ENCODE measurements around the gene PAXIP1. TPM values are rescaled to one million over a fixed set of nuclear protein-coding genes. Genes with fewer than 3 reads are reported as not detected.

Gene PAXIP1
- total and polyA plus RNA-seq, 2 experiments from 2014 or later = 12.5 to 36.9 TPM

- peaks cover 63% of the 10 kb centered on the region for H3K9me3 Mint-ChIP-seq
- Histone ChIP-seq H3K9me2 (ENCODE audit: insufficient read depth) (no peaks in the 10 kb centered on the region), H3K27me3 (ENCODE audit: insufficient read depth) (no peaks in the 10 kb centered on the region), H3K36me3 (ENCODE audit: insufficient read depth) (no peaks in the 10 kb centered on the region; the same call in 1 of the 2 replicates), H3K4me1 (ENCODE audit: insufficient read depth) (no peaks in the 10 kb centered on the region), H2AFZ (no peak overlapping the region), H3K79me2 (replicated peaks; ENCODE audit: insufficient read depth) (no peaks in the 10 kb centered on the region), H3K27ac (ENCODE audit: low read depth) (no peak overlapping the region), H3K4me3 (no peak overlapping the region), H3K4me2 (no peak overlapping the region), H4K20me1 (replicated peaks; ENCODE audit: insufficient read depth) (no peaks in the 10 kb centered on the region), H3F3A (replicated peaks; ENCODE audit: low read depth) (no peaks in the 10 kb centered on the region)
- no peak overlapping the region for H3K4me3 Mint-ChIP-seq
- peaks cover 16% of the 10 kb centered on the region for H3K36me3 Mint-ChIP-seq (ENCODE audit: low read depth)
- ATAC-seq (no peak), DNase-seq (ENCODE audit: low spot score) (no peak)
- H3K4me1 Mint-ChIP-seq = no peaks in the 10 kb centered on the region
- peaks cover 16% of the 10 kb centered on the region for H3K27me3 Mint-ChIP-seq (ENCODE audit: insufficient read depth, low read depth, poor library complexity)
- TF ChIP-seq STAT1 (IDR thresholded peaks at IDR 0.05; ENCODE audit: unreplicated experiment) = no peak
- TF ChIP-seq, protein P1, sequence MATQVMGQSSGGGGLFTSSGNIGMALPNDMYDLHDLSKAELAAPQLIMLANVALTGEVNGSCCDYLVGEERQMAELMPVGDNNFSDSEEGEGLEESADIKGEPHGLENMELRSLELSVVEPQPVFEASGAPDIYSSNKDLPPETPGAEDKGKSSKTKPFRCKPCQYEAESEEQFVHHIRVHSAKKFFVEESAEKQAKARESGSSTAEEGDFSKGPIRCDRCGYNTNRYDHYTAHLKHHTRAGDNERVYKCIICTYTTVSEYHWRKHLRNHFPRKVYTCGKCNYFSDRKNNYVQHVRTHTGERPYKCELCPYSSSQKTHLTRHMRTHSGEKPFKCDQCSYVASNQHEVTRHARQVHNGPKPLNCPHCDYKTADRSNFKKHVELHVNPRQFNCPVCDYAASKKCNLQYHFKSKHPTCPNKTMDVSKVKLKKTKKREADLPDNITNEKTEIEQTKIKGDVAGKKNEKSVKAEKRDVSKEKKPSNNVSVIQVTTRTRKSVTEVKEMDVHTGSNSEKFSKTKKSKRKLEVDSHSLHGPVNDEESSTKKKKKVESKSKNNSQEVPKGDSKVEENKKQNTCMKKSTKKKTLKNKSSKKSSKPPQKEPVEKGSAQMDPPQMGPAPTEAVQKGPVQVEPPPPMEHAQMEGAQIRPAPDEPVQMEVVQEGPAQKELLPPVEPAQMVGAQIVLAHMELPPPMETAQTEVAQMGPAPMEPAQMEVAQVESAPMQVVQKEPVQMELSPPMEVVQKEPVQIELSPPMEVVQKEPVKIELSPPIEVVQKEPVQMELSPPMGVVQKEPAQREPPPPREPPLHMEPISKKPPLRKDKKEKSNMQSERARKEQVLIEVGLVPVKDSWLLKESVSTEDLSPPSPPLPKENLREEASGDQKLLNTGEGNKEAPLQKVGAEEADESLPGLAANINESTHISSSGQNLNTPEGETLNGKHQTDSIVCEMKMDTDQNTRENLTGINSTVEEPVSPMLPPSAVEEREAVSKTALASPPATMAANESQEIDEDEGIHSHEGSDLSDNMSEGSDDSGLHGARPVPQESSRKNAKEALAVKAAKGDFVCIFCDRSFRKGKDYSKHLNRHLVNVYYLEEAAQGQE (IDR thresholded peaks at IDR 0.05; ENCODE audit: unreplicated experiment) = no peak
- no peak for TF ChIP-seq ZNF462 (CRISPR knock-in tag; IDR thresholded peaks at IDR 0.05)
- TF ChIP-seq ZNF331 (CRISPR knock-in tag; IDR thresholded peaks at IDR 0.05; ENCODE audit: low read depth) = no peak
- TF ChIP-seq POLR2AphosphoS5 (IDR thresholded peaks at IDR 0.05; ENCODE audit: low read depth) = no peak
- TF ChIP-seq ZNF114 (CRISPR knock-in tag; IDR thresholded peaks at IDR 0.05) = no peak
- no peak for TF ChIP-seq EZH2phosphoT487 (IDR thresholded peaks at IDR 0.05; ENCODE audit: unreplicated experiment)
- TF ChIP-seq CTCF (conservative IDR thresholded peaks at IDR 0.05; ENCODE audit: low read depth in 2 of 2) = no peak
- no peak for TF ChIP-seq JUNB (IDR thresholded peaks at IDR 0.05; ENCODE audit: unreplicated experiment)
- no peak for TF ChIP-seq CREB1 (CRISPR knock-in tag; IDR thresholded peaks at IDR 0.05; ENCODE audit: low read depth)
- TF ChIP-seq EZH2 (IDR thresholded peaks at IDR 0.05; ENCODE audit: low read depth, unreplicated experiment) = no peak
- TF ChIP-seq ETS1 (IDR thresholded peaks at IDR 0.05) = no peak
- no peak for TF ChIP-seq NANOG (IDR thresholded peaks at IDR 0.05; ENCODE audit: borderline replicate concordance)
- no peak overlapping the region for H3K27ac Mint-ChIP-seq
Observed at GRCh38 chr7:154906736-154907355, 96.1 kb downstream of the PAXIP1 start.

Measured in GM23338 (cell line).